Adrenal gland (tissue), 12 donors: ENCODE measurements around the gene ARID3C. TPM values are rescaled to one million over a fixed set of nuclear protein-coding genes. Genes with fewer than 3 reads are reported as not detected.

Experiments
- DNase-seq, 7 donors: peaks; one replicate each; pipeline ENCODE4 v3.0.0-alpha.2; 2019 to 2020
- H3K27ac ChIP-seq, 5 donors: fragments of 200-600 bp; sonication (generic) in 4 of 5; 1 replicate in 3 of 5; 2 replicates in 2 of 5; pipeline versions ENCODE4 v1.5.1 to v1.8.0; 2016 to 2020; ENCODE audit warnings: mild to moderate bottlenecking in 1 of 5
- H3K27me3 ChIP-seq: fragments of 200-600 bp; 2 replicates; pipeline ENCODE4 v1.8.0; 2021
- H3K36me3 ChIP-seq, 2 donors: fragments of 200-600 bp; replicated peaks in 1 of 2; 1 replicate in 1 of 2; 2 replicates in 1 of 2; pipeline versions ENCODE4 v1.5.1 to v1.8.0; 2018 to 2022
- H3K4me1 ChIP-seq, 2 donors: fragments of 200-600 bp; replicated peaks in 1 of 2; 1 replicate in 1 of 2; 2 replicates in 1 of 2; pipeline versions ENCODE4 v1.5.1 to v1.8.0; 2018 to 2021
- H3K4me3 ChIP-seq, 4 donors: fragments of 200-600 bp; sonication (generic) in 3 of 4; one replicate each; pipeline ENCODE4 v1.5.1; 2016 to 2018
- H3K9me3 ChIP-seq, 3 donors: fragments of 200-600 bp; sonication (generic) in 1 of 3; replicated peaks in 1 of 3; 1 replicate in 2 of 3; 2 replicates in 1 of 3; pipeline versions ENCODE4 v1.5.1 to v1.8.0; 2016 to 2021
- CTCF ChIP-seq, 6 experiments: fragments of 450-650 bp in 4 of 6; fragments of 200-600 bp in 2 of 6; sonication (generic) in 1 of 6; IDR thresholded peaks; 1 replicate in 5 of 6; 2 replicates in 1 of 6; pipeline versions ENCODE4 v1.5.1 to v1.8.0; 2016 to 2021; ENCODE audit warnings: antibody characterized with exemption in 6 of 6, mild to moderate bottlenecking in 2 of 6, moderate library complexity in 1 of 6
- POLR2A ChIP-seq, 2 donors: fragments of 450-650 bp; IDR thresholded peaks; one replicate each; pipeline ENCODE4 v1.6.1; 2017; ENCODE audit warnings: antibody characterized with exemption in 2 of 2, mild to moderate bottlenecking in 2 of 2, moderate library complexity in 1 of 2
- WGBS, 4 donors: extraction: QIAGEN DNeasy Blood & Tissue Kit in 2 of 4; methylation state at CpG; one replicate each; pipeline versions ENCODE4 v1.1.5 to v1.1.7; 2013 to 2017; 5-methylcytosine and 5-hydroxymethylcytosine counted together
- intact Hi-C, 2 donors: fragments of 100-400 bp; cut with DNase I; formaldehyde crosslinking; loops; one replicate each; pipeline versions ENCODE4 v1.14.1 to v1.15.0; 2022 to 2023
- polyA plus RNA-seq, 3 donors: library from polyadenylated mRNA; stranded (reverse); fragments of 200-250 nt in 2 of 3; fragments of 350-450 nt in 1 of 3; fragmentation: Illumina TruSeq in 1 of 3; extraction: RNeasy Lipid Tissue Mini Kit (QIAGEN cat#74804) in 1 of 3; gene quantifications; one replicate each; pipeline ENCODE4 v1.2.3, GENCODE V29; 2013 to 2014
- total RNA-seq, 9 donors: library from RNA; depleted of rRNA in 4 of 9; stranded (reverse); fragments of >200 nt in 4 of 9; fragments of 120-200 nt in 1 of 9; fragmentation: NEBNext Ultra II Directional in 1 of 9; extraction: Animal tissue kit (Norgen Biotek cat#: 25700) in 1 of 9; gene quantifications; one replicate each; pipeline versions ENCODE4 v1.1.0 to v1.2.4, GENCODE V29; 2013 to 2023
- donor health status: healthy with polysubstance abuse.
- donor health status: Bipolar disorder and iron deficiency.
- donor health status: DM: yes; HTN: yes; CAD: no.
- donor health status: DM: no; HTN: no; CAD: no.
- donor health status: DM: no; HTN: no; CAD: no.
- donor health status: DM: yes; HTN: yes; CAD: no.

ARID3C gene
- total and polyA plus RNA-seq, 12 donors = not detected

GRCh38 chr9:34654323-34655051 lies 25.6 kb upstream of the ARID3C start:
- H3K36me3 ChIP-seq = peaks cover 0 to 13% of the 10 kb centered on the region in 2 donors
- H3K4me1 ChIP-seq = peaks cover 27 to 39% of the 10 kb centered on the region in 2 donors
- peak overlapping the region in 2 of 5 donors; percentile 34 to 87 for H3K27ac ChIP-seq
- H3K4me3 ChIP-seq = no peak overlapping the region
- 36 to 41% (median 38%) methylated on average over 5 to 11 of the region's 11 CpGs for WGBS, 4 donors
- intact Hi-C loops = loop anchor here in 1 of 2 donors (10.0 kb wide), 1 partner anchor 50 kb away; no protein-coding TSS in a partner anchor
- no peaks in the 10 kb centered on the region for H3K27me3 ChIP-seq
- no peaks in the 10 kb centered on the region for H3K9me3 ChIP-seq
- DNase-seq = peak in 4 of 7 donors; percentile 50 to 71 (median 54)
- TF ChIP-seq CTCF (IDR thresholded peaks at IDR 0.05) = no peak

- intact Hi-C loops = loop anchor here in 1 of 2 donors (10.0 kb wide), 1 partner anchor 51 kb away; no protein-coding TSS in a partner anchor
- peaks cover 27 to 39% of the 10 kb centered on the region in 2 donors for H3K4me1 ChIP-seq
- no peak overlapping the region for H3K4me3 ChIP-seq
- no peak for DNase-seq
- H3K27ac ChIP-seq = peak overlapping the region in 2 of 5 donors; percentile 73 to 87
- H3K9me3 ChIP-seq = no peaks in the 10 kb centered on the region
- TF ChIP-seq POLR2A (IDR thresholded peaks at IDR 0.05) = no peak
- no peak for TF ChIP-seq CTCF (IDR thresholded peaks at IDR 0.05)
- peaks cover 0 to 24% of the 10 kb centered on the region in 2 donors for H3K36me3 ChIP-seq
- WGBS, 4 donors = 52 to 67% (median 60%) methylated on average over 9 to 11 of the region's 11 CpGs
- no peaks in the 10 kb centered on the region for H3K27me3 ChIP-seq
Measured at GRCh38 chr9:34653151-34654072, 24.5 kb upstream of the ARID3C start.

- Histone ChIP-seq H3K4me3 (peak overlapping the region in 1 of 4 donors; percentile 30), H3K27me3 (no peaks in the 10 kb centered on the region), H3K4me1 (peaks cover 34 to 45% of the 10 kb centered on the region in 2 donors), H3K27ac (peak overlapping the region in 4 of 5 donors; percentile 33 to 87 (median 71)), H3K9me3 (no peaks in the 10 kb centered on the region), H3K36me3 (peaks cover 0 to 26% of the 10 kb centered on the region in 2 donors)
- intact Hi-C loops = loop anchor here in 1 of 2 donors (10.0 kb wide), 1 partner anchor 52 kb away; no protein-coding TSS in a partner anchor
- TF ChIP-seq POLR2A (IDR thresholded peaks at IDR 0.05) = no peak
- no peak for TF ChIP-seq CTCF (IDR thresholded peaks at IDR 0.05)
- WGBS, 4 donors = 28 to 35% (median 34%) methylated on average over 4 to 5 of the region's 5 CpGs
- DNase-seq = no peak
Measured at GRCh38 chr9:34652602-34653000, 23.7 kb upstream of the ARID3C start.
